ENCODE data around the gene C5orf58.

- no peak for TF ChIP-seq EZH2phosphoT487 (IDR thresholded peaks at IDR 0.05; ENCODE audit: low read depth)
- TF ChIP-seq CTCF (IDR thresholded peaks at IDR 0.05; ENCODE audit: low read depth, low read length) = no peak
Observed at GRCh38 chr5:170186856-170187255, 45.9 kb upstream of the C5orf58 start.
